SK-MEL-5 (cell line): Measurements from ENCODE around the gene RANBP3L. TPM values are rescaled to one million over a fixed set of nuclear protein-coding genes. Genes with fewer than 3 reads are reported as not detected.
A peak's percentile ranks its signal among the peaks of the same experiment; 100 is the strongest.
"Not testable (repeated sequence)": the region's sequence is repeated elsewhere in the genome, so short reads cannot be mapped to it uniquely, and the experiment has no call there.

Experiments used
- DNase-seq: peaks from one replicate; pipeline ENCODE4 v3.0.0-alpha.2; 2016; ENCODE audit warnings: low read depth, low spot score
- in situ Hi-C: cut with HindIII; loops from 2 replicates; pipeline ENCODE4 v1.10.0; 2016; ENCODE audit warnings: low sequenced_read_pairs, high pct_unique_total_duplicates, low pct_unique_long_range_greater_than_20kb
- polyA plus RNA-seq, 2 experiments: library from polyadenylated mRNA; depleted of rRNA; stranded (reverse); fragments of >200 nt; gene quantifications; 2 replicates each; pipeline ENCODE4 v1.2.3, GENCODE V29; 2015
- total RNA-seq: library from RNA; depleted of rRNA; stranded (reverse); fragments of >200 nt; shearing (Covaris generic); gene quantifications from 2 replicates; pipeline ENCODE4 v1.2.3, GENCODE V29; 2014; rRNA removed

The RANBP3L gene
- total RNA-seq = 0.05 TPM in 1 of 2 replicates, not detected in the other
- not detected in 2 replicates for polyA plus RNA-seq (2015; cell fraction: cytosol; rRNA removed)
- polyA plus RNA-seq (2015; cell fraction: nucleus; rRNA removed) = not detected in 2 replicates

DNA sequence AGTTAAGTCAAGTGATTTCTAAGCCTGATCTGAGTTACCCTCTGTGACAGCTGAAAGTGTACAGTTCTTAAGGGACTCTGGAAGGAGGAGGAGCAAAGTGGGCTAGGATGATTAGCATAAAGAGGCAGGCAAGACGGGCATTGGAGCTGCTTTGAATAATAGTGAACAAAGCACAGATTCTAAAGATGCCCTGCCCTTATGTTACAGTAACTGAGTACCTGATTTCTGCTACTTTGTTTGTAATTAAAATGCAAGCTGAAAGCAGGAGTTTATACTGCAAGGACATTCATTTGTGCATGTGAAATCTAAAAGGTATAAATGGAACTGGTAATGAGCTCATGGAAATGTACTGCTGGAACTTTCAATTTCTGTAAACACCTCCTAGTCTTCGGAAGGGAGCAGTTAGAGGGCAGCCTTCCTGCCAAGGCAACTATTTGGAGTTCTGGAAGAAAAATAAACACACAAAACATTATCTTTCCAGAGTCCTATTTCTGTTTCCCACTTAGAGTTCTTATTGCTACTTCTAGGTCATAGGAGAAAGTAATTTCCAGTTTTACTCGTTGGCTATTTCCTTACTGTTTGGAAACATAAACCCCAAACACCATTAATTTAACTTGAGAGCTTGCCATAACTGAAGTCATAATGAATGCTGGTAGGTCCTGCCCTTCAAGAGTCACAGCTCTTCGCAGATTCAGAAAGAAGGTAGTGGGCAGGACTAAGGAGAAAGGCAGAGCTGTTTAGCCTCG lies at the start of gene RANBP3L:
TSS of gene RANBP3L (minus strand) at position 45 of the 746 bp plus-strand sequence. CDS start 486 bp downstream, outside the sequence.
- in situ Hi-C loops = no loop called here
- DNase-seq = peak; percentile 61

DNA sequence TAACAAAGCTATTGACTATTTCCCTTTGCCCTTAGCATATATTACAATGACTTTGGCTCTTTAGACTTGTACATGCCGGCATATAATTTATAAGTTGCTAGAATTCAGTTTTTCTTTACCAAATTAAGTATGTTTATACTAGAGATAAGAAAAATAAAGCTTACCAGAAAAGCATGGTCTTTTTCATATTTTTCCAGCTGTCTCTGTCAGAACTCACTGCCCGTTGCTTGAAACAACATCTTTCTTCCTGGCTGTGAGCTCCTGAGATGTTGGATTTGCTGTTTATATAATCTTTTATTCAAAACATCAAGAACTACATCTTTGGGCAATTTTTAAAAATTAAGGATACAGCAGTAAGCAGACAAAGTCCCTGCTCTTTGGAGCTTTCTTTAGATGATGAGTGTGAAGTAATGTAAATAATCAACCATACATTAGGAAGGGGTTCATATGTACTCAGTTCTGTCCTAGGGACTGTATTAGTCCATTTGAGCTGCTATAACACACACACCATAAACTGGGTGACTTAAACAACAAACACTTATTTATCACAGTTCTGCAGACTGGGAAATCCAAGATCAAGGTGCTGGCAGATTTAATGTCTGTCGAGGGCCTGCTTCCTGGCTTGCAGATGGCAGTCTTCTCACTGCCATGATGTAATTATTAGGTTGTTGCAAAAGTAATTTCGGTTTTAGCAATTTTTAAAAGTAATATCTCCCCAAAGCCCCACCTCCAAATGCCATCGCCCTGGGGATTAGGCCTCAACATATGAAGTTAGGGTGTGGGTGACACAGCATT lies 45.4 kb upstream of the RANBP3L start:
- in situ Hi-C loops = no loop called here
- no peak for DNase-seq

DNA sequence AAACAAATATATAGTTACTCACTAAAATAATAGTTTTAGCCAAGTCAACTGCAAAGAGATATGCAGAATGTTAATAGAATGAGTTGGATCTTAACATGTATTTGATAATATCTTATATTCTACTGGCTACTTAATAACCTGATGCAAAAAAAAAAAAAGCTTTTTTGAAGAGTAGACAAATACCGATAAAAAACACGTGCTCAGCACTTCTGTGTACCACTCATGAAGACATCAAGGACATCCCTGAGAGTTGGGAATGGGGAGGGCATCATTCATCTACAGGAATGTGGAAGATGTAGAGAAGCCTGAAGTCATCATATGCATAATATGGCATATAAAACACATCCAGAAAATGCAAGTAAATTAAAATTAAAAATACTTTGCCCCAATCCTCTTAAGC lies 43.2 kb upstream of the RANBP3L start:
- in situ Hi-C loops = no loop called here
- DNase-seq = no peak

- DNase-seq, in situ Hi-C loops: not testable (repeated sequence)
Observed at GRCh38 chr5:36341720-36342119, 40.0 kb upstream of the RANBP3L start.

GRCh38 chr5:36337597-36337996 lies 35.9 kb upstream of the RANBP3L start:
- in situ Hi-C loops = no loop called here
- no peak for DNase-seq

GRCh38 chr5:36334315-36334714 lies 32.6 kb upstream of the RANBP3L start:
- DNase-seq = no peak
- in situ Hi-C loops = no loop called here

GRCh38 chr5:36332720-36333119 lies 31.0 kb upstream of the RANBP3L start:
- in situ Hi-C loops, DNase-seq: not testable (repeated sequence)

DNA sequence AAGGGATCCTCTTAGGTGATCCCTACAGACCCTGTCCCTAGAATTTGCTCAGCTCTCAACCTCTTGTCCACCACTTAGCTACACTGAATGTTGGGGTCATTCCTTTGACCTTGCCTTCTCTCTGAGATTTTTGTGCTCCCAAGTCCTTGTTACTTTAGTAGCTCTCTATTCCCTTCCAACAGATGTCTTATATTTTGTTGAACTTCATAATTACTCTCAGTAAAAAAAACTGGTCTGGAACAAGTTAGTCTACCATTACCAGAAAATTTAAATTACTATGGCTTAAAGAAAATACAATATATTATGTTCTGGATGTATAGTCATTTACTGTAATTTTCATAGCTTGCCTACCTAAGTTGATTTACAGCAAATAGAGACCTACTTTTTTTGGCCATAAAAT lies 23.5 kb upstream of the RANBP3L start:
- in situ Hi-C loops = no loop called here
- no peak for DNase-seq

DNA sequence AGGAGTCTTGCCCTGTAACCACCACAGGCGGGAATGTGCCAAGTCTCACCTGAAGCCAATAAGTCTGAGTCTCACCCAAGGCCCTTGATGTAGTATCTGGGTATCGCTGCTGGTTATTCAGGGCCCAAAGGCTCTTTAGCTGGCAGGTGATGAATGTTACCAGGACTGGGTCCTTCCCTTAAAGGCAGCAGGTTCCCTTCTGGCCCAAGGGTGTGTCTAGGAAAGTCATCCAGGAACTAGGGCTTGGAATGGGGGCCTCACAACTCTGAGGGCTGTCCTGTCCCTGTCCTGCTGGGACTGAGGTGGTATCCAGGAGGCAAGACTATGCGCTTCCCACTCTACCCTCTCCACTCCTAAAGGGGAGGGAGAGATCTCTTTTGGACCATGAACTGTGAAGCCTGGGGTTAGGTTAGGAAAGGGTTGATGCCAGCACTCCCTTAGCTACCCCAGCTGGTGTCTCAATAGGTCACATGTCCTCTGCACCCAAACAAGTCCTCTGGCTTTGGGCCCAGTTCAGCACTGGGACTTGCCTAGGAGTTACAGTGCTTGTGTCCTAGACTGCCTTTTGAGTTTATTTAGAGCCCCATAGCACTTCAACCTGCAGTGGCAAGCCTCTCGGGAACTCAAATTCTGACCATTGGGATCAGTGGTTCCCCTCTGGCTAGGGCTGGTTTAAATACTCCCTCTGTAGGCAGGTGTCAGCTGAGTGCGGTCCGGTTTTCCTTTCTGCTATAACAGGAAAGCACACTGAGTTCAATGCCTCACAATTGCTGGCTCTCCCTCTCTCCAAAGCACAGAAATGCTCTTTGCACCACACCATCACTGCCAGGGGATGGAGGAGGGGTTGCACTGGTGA lies 22.5 kb upstream of the RANBP3L start:
- in situ Hi-C loops = no loop called here
- DNase-seq = no peak

GRCh38 chr5:36312953-36313672 lies 11.4 kb upstream of the RANBP3L start:
- no peak for DNase-seq
- in situ Hi-C loops = no loop called here

- no peak for DNase-seq
- in situ Hi-C loops = no loop called here
Observed at GRCh38 chr5:36311956-36312355, 10.3 kb upstream of the RANBP3L start.

- in situ Hi-C loops = no loop called here
- DNase-seq = no peak
Observed at GRCh38 chr5:36310138-36310537, 8.4 kb upstream of the RANBP3L start.

GRCh38 chr5:36305571-36306326 lies 4.0 kb upstream of the RANBP3L start:
- peak; percentile 85 for DNase-seq
- in situ Hi-C loops = no loop called here

DNA sequence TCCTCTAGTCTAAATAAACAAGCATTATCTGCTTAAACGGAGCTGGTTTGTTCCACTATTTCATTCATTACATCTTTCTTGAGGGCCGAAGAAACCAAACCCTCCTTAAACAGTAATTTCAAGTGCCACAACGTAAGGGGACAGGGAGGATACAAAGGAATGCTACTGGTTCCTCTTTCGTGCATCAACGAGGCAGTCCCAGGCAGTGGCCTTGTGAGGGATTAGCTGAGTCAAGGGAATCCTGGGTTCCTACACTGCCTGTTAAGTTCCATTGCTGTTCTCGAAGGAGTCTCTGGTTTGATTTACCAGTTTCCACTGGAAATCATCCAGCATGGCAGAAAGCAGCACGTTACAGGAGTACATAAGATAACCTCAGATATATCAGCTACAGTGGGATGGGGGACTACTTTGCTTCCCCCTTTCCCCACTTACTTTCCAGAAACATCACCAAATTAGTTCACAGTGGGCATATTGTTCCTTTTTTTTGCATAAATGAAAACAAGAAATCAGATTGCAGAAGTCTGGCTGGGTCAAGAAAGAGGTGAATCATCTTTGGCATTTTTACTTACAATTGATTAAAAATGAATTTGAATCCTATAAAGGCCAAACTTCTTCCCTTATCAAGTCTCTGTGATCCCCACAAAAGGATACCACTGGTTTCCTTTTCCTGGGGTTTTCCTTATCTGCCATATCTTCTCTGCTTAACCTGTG lies 2.5 kb upstream of the RANBP3L start:
- no peak for DNase-seq
- in situ Hi-C loops = no loop called here

DNA sequence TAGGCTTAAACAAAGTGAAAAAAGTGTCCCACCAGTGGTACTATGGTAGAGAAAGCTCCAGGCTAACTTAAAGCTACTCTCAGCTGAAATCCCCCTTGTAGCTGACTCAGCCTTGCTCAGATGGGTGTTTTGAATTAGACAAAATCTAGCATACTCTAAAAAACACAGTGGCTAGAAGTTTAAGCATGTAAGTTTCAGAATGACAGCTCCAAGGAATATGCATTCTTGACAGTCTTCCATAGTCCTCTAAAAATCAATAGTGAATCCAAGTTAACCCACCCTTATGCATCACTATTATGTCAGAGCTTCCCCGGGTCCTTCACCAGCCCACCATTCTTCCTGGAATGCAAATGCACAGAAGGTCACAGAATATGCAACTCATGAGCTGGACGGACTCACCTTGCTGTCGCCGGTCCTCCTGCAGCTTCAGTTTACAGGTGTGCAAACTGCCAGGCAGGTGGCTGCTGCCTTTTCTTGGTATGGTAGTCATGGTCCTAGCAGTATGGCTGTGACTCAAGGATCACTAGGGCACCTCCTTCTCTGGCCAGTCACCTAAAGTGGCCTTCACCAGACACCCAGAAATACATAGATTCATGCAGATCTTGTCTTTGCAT lies 668 bp downstream of the RANBP3L start:
- no peak for DNase-seq
- in situ Hi-C loops = no loop called here
